ENCODE data around the gene TTC32.

Gene TTC32

DNA sequence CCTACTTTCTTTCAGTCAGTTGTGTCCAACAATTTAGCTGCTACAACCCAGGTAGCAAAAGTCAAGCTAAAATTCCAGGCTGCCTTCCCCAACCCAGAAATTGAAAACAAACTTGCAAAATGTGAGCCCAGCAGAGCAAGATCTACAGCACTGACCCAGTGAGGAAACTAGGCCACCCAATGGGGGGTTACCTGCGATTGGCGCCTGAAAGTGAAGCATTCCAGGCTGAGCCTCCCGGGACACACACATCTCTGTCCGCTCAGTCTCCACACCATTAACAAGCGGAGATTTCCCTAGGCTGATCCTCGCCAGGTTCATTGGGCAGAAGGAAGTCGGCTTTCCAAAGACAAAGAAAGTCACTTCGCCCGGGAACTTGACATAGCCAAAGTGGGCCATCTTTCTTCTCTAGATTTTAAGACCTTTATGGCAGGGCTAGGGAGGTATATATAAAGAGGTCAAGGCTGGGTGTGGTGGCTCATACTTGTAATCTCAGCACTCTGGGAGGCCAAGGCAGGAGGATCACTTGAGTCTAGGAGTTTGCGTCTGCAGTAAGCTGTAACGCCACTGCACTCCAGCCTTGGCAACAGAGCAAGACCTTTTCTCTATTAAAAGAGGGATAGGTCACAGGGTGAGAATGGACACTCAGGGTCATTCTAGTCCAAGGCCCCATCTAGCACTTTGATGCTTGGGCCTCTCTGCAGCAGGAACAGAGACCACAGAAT is 53.6 kb downstream of the TTC32 start:
- no peak for DNase-seq

DNA sequence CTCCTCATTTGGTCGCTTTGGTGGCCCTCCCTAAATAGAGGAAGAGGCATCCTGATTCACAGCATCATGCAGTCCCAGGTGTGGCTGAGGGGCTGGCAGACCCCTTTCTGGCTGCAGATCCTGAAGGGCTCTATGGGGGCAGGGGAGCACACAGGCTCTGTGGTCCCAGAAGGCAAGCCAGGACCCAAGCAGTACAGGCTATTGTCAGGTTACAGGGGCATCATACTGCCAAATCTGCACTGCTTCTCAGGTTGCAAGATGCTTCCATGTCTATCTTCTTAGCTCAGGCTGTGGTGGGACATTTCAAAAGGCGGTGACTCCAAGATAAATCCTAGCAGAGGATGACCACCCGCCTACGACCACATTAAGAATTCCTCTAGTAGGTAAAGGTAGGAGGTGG is 54.3 kb downstream of the TTC32 start:
- no peak for DNase-seq

Data from fibroblast of skin of right quadriceps (primary cell).